NCI-H2227 treated with DMSO at 0.1 percent for 48 hours (cell line): ENCODE data around the gene MACROD2.
"Not testable (repeated sequence)": the region's sequence is repeated elsewhere in the genome, so short reads cannot be mapped to it uniquely, and the experiment has no call there.

Source experiments
- DNase-seq: peaks from one replicate; lab custom pipeline; 2025; lab: John Stamatoyannopoulos, UW

The MACROD2 gene

GRCh38 chr20:15346657-15347280 lies 1351.5 kb downstream of the MACROD2 start:
- no peak for DNase-seq

- DNase-seq: no peak
These were observed 1363.7 kb downstream of the MACROD2 start for GRCh38 chr20:15359056-15359455.

DNA sequence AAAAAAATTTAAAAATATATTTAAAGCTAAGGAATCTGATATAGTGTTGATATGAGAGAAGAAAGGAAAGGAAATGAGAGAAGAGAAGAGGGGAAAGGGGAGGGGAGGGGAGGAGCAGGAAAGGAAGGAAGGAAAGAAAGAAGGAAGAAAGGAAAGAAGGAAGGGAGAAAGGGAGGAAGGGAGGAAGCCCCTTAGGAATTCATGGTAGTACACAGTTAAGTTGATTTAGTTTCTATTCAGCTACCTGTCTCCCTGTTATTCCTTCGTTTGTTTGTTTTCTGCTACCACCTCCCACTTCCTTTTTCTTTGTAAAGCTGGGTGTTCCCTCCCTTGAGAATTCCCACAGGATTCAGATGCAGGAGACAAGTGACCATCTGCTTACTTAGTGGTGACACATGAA lies 1367.5 kb downstream of the MACROD2 start:
- no peak for DNase-seq

DNA sequence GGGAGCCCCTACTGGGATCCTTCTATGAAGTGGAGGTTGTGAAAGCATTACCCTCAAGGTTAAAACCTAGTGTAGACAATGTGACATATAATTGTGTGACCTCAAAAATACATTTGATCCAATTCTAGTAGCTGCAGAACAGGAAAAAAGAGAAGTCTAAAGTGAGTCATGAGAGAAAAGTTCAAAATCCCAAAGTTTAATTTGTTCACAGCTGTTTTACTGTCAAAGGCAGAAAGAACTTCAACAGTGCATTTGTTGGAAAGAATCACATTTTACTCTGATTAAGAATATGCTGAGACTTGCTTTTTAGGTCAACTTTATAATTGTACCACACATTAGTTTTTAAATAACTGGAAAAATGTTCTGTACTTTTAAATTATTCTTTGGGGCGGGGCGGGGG lies 1369.5 kb downstream of the MACROD2 start:
- no peak for DNase-seq

GRCh38 chr20:15370370-15370769 lies 1375.1 kb downstream of the MACROD2 start:
- DNase-seq: no peak

DNA sequence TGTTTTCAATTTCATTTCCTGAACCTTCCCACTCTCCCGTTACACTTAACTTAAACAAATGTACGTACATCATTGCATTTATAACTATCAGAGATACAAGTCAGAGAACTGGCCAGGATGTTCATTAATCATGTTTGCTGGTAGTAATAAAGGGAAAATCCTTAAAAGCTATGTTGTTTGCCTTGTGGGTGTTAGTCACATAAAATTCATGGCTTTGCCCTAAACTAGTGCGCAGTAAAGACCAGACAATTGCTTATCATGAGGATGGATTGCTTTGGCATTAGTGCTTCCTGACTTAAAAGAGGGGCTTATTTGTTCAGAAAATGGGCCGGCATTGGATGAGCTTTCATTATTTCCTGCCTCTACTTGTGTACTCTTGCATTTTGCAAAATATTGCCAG lies 1379.4 kb downstream of the MACROD2 start:
- no peak for DNase-seq

DNA sequence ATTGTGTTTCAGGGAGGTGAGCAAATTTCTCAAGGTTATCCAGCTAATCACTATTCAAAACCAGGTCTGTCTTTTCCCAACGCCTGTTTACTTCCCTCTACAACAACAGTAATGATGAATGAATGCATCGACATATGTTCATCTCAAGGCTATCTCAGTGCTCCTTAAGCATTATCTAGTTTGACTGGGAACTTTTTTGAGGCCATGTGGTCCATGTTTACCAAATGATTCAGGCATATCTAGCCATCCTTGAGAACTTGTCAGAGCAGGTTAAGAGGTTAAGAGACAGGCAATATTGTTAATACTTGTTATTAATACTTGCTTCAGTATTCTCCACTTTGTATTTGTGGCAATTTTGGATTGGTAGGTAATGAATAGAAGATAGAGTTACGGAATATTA lies 1380.5 kb downstream of the MACROD2 start:
- no peak for DNase-seq

DNA sequence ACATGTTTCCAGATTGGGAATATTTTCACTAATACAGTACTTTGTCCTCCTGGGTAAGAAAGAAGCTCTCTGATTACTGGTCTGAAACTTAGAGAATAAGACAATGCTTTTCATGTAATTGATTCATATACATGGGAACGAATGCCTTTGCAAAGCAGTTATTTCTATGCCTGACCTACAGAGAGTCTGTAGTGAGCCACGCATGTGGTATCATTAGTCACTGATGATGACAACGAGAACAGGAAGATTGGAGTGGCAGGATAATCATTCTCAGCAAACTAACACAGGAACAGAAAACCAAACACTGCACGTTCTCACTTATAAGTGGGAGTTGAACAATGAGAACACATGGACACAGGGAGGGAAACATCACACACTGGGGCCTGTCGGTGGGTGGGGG lies 1382.3 kb downstream of the MACROD2 start:
- not testable (repeated sequence) for DNase-seq

GRCh38 chr20:15378151-15378550 lies 1382.8 kb downstream of the MACROD2 start:
- DNase-seq: no peak

- no peak for DNase-seq
These were observed 1384.5 kb downstream of the MACROD2 start for GRCh38 chr20:15379681-15380296.

- DNase-seq: no peak
These were observed 1385.5 kb downstream of the MACROD2 start for GRCh38 chr20:15380770-15381169.

- DNase-seq: no peak
These were observed 1391.9 kb downstream of the MACROD2 start for GRCh38 chr20:15387228-15387627.

- no peak for DNase-seq
These were observed 1400.1 kb downstream of the MACROD2 start for GRCh38 chr20:15395457-15395856.

DNA sequence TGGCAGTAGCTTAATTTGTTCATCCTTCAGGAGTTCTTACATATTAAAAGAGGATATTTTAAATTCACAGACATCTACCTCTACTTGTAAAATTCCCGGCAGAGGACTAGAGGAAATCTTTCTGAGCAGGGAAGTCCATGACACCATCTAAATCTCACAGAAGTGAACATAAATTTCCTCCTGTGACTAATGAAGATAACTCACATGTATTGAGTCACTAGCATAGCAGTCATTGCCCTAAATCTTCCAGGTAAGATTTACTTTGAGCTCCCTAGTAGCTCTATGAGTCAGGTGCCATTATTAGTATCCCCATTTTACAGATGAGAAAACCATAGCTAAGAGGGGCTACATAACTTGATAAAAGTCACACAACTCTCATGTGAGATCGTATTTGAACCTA lies 1400.7 kb downstream of the MACROD2 start:
- DNase-seq: no peak

GRCh38 chr20:15396900-15397299 lies 1401.6 kb downstream of the MACROD2 start:
- DNase-seq: no peak

DNA sequence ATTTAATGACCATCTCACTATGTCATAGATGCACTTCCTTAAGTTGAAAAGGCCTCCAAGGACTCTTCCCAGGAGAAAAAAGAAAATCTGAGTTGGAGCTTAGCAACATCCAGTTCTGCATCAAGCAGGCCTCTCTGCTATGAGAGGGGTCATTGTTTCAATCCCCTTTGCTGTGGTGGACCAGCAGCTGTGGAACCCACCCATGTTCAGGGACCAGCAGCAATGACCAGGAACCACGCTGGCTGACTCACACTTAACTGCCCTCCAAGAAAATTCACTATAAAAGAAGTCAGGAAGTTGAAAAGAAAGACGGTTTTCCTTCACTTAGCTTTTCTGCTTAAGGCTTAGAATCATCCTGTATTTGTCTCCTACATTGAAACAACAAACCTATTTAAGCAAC lies 1404.5 kb downstream of the MACROD2 start:
- no peak for DNase-seq

GRCh38 chr20:15406072-15406471 lies 1410.8 kb downstream of the MACROD2 start:
- no peak for DNase-seq

DNA sequence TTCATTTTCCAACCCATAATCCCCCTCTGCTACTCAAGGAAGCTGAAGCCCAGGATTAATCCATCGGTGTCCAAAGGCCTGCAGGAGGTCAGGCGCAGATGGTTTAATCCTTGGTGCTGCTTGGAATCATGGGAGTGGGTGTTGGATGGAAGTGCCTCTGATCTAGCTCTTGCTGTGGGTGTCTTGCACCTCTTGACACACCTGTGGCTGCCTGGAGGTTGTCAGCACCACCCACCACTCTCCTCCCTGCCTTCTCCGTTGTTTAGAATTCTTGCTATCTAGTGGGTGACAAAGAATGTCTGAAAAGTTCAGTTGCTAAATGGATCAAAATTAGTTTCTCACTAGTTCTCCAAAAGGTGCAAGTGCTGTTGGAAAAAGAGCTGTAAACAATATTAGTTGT lies 1416.5 kb downstream of the MACROD2 start:
- DNase-seq: no peak

GRCh38 chr20:15415908-15416307 lies 1420.6 kb downstream of the MACROD2 start:
- no peak for DNase-seq

- DNase-seq: no peak
These were observed 1424.5 kb downstream of the MACROD2 start for GRCh38 chr20:15419856-15420255.

DNA sequence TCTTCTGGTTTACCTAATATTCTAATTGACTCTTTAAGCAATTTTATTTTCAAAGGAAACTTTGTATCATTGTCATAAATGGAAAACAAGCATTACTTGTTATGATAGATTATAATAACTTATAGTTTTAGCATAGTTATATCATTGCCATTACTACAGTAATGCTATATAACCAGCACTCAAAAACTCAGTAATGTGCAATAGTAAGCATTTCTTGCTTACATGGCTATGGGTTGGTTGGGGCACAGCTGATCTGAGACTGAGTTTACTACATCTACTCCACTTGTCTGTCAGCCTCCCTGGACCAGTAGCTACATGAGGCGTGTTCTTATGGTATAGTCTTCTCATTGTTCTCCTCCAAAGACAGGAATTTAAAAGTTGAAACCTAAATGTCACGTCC lies 1427.7 kb downstream of the MACROD2 start:
- no peak for DNase-seq

GRCh38 chr20:15439551-15439950 lies 1444.2 kb downstream of the MACROD2 start:
- DNase-seq: no peak

- no peak for DNase-seq
These were observed 1444.9 kb downstream of the MACROD2 start for GRCh38 chr20:15440049-15440820.
